Activated T-cell treated with anti-CD3 and anti-CD28 coated beads, Interleukin-2, amount 50 U/mL, for 24 hours (primary cell): ENCODE results near the gene MYCBP2.
"Not testable (repeated sequence)": the region's sequence is repeated elsewhere in the genome, so short reads cannot be mapped to it uniquely, and the experiment has no call there.

Experiments
- DNase-seq: peaks from one replicate; pipeline ENCODE4 v3.0.0-alpha.2; 2020
- H3K27ac Mint-ChIP-seq: 2 replicates; pipeline ENCODE4 v1.8.0; 2020; ENCODE audit warnings: mild to moderate bottlenecking, mixed read lengths
- H3K27me3 Mint-ChIP-seq: 2 replicates; pipeline ENCODE4 v1.8.0; 2020; ENCODE audit warnings: mixed read lengths
- H3K36me3 Mint-ChIP-seq: 2 replicates; pipeline ENCODE4 v1.8.0; 2020; ENCODE audit warnings: low read depth, mixed read lengths
- H3K4me1 Mint-ChIP-seq: 2 replicates; pipeline ENCODE4 v1.8.0; 2020; ENCODE audit warnings: low read depth, mixed read lengths
- H3K4me3 Mint-ChIP-seq: 2 replicates; pipeline ENCODE4 v1.8.0; 2020; ENCODE audit warnings: mild to moderate bottlenecking, moderate library complexity, mixed read lengths
- H3K9me3 Mint-ChIP-seq: 2 replicates; pipeline ENCODE4 v1.8.0; 2020; ENCODE audit warnings: mixed read lengths

The MYCBP2 gene

DNA sequence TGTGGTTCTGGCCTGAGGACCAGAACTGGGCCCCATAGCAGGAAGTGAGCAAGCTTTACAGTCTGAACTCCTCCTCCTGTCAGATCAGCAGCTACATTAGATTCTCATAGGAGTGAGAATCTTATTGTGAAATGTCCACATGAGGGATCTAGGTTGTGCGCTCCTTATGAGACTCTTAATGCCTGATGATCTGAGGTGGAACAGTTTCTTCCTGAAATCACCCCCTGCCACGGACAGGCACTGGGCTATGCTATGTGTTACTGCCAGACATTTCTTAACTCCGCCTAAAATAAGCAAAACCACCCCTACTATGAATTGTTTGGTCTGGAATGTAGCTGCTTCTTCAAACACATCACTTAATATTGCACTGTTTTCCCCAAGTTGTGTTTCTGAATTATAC lies 304.6 kb downstream of the MYCBP2 start:
- Mint-ChIP-seq H3K4me3 (peak overlapping the region; percentile 15), H3K4me1 (peaks cover 70% of the 10 kb centered on the region), H3K27ac (peak overlapping the region; percentile 81), H3K9me3 (no peaks in the 10 kb centered on the region), H3K27me3 (no peaks in the 10 kb centered on the region), H3K36me3 (peaks cover 76% of the 10 kb centered on the region)
- DNase-seq: no peak

- no peaks in the 10 kb centered on the region for H3K27me3 Mint-ChIP-seq
- H3K4me1 Mint-ChIP-seq: peaks cover 75% of the 10 kb centered on the region
- H3K27ac Mint-ChIP-seq: peak overlapping the region; percentile 67
- no peak for DNase-seq
- peaks cover 81% of the 10 kb centered on the region for H3K36me3 Mint-ChIP-seq
- H3K9me3 Mint-ChIP-seq: no peaks in the 10 kb centered on the region
- no peak overlapping the region for H3K4me3 Mint-ChIP-seq
These were observed 307.1 kb downstream of the MYCBP2 start for GRCh38 chr13:77019756-77020155.

GRCh38 chr13:77016888-77017623 lies 309.8 kb downstream of the MYCBP2 start:
- DNase-seq: no peak
- peaks cover 67% of the 10 kb centered on the region for H3K4me1 Mint-ChIP-seq
- no peak overlapping the region for H3K4me3 Mint-ChIP-seq
- H3K9me3 Mint-ChIP-seq: no peaks in the 10 kb centered on the region
- H3K27me3 Mint-ChIP-seq: no peaks in the 10 kb centered on the region
- H3K27ac Mint-ChIP-seq: peak overlapping the region; percentile 63
- peaks cover 91% of the 10 kb centered on the region for H3K36me3 Mint-ChIP-seq

DNA sequence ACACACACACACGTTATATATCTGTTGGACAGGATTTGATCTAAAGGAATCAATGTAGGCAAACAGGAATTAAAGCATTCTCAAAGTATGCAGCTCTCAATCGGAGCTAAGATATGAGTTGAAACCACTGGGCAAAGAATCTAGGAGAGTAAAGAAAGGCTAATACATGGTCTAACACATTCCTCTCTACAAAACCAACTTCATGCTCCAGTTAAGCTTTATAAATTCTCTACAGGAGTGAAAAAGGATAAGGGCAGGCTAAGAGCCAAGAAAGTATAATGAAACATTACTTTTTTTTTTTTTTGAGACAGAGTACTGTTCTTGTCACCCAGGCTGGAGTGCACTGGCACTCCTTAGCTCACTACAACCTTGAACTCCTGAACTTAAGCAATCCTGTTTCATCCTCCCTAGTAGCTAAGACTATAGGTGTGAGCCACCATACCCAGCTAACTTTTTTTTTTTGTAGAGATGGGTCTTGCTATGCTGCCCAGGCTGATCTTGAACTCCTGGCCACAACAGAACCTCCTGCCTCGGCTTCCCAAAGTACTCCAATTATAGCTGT lies 310.6 kb downstream of the MYCBP2 start:
- no peaks in the 10 kb centered on the region for H3K27me3 Mint-ChIP-seq
- no peaks in the 10 kb centered on the region for H3K9me3 Mint-ChIP-seq
- peaks cover 62% of the 10 kb centered on the region for H3K4me1 Mint-ChIP-seq
- no peak for DNase-seq
- H3K4me3 Mint-ChIP-seq: no peak overlapping the region
- H3K27ac Mint-ChIP-seq: peak overlapping the region; percentile 19
- peaks cover 91% of the 10 kb centered on the region for H3K36me3 Mint-ChIP-seq

GRCh38 chr13:77014906-77015685 lies 311.8 kb downstream of the MYCBP2 start:
- Mint-ChIP-seq H3K4me3 (no peak overlapping the region), H3K27ac (peak overlapping the region; percentile 63), H3K36me3 (peaks cover 95% of the 10 kb centered on the region), H3K4me1 (peaks cover 55% of the 10 kb centered on the region), H3K9me3 (no peaks in the 10 kb centered on the region), H3K27me3 (no peaks in the 10 kb centered on the region)
- no peak for DNase-seq

DNA sequence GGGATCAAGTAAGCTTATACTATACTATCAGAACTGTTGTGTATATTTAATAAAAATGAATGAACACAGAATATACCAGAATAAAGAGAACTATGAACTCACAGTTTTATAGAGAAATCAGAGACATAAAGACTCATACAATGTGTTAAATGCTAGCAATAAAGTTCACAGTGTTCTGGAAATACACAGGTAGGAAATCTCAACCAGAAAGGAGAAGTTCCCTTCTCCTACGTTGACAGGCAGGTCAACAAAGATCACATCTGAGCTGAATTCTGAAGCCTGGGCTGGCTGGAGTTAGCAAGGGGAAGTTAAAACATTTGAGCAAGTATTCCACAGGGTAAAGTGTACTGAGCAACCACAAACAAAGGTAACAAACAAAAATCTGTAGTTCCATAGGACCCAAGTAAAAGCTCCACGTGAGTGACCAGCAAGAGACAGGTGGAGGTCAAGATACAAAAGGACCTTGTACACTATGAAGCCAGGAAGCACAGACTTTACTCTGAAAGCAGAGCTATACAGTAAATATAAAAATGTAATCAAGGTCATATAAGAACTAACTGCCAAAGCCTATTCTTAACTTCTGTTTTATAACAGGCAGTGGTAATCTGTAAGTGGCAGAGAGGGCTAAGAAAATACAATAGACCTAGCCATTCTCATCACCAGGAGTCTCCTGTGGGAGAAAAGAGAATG lies 312.9 kb downstream of the MYCBP2 start:
- no peak overlapping the region for H3K4me3 Mint-ChIP-seq
- H3K27ac Mint-ChIP-seq: peak overlapping the region; percentile 69
- H3K4me1 Mint-ChIP-seq: peaks cover 56% of the 10 kb centered on the region
- no peaks in the 10 kb centered on the region for H3K9me3 Mint-ChIP-seq
- peaks cover 96% of the 10 kb centered on the region for H3K36me3 Mint-ChIP-seq
- H3K27me3 Mint-ChIP-seq: no peaks in the 10 kb centered on the region
- DNase-seq: no peak

DNA sequence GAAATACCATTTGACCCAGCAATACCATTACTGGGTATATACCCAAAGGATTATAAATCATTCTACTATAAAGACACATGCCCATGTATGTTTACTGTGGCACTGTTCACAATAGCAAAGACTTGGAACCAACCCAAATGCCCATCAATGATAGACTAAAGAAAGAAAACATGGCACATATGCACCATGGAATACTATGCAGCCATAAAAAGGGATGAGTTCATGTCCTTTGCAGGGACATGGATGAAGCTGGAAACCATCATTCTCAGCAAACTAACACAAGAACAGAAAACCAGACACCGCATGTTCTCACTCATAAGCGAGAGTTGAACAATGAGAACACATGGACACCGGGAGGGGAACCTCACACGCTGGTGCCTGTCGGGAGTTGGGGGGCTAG lies 317.2 kb downstream of the MYCBP2 start:
- H3K4me3 Mint-ChIP-seq, DNase-seq, H3K9me3 Mint-ChIP-seq, H3K27me3 Mint-ChIP-seq: not testable (repeated sequence)
- Mint-ChIP-seq H3K4me1 (peaks cover 55% of the 10 kb centered on the region), H3K27ac (peak overlapping the region; percentile 80), H3K36me3 (peaks cover 83% of the 10 kb centered on the region)

- Mint-ChIP-seq H3K27me3 (no peaks in the 10 kb centered on the region), H3K36me3 (peaks cover 83% of the 10 kb centered on the region), H3K9me3 (no peaks in the 10 kb centered on the region), H3K4me3 (no peak overlapping the region), H3K27ac (peak overlapping the region; percentile 80), H3K4me1 (peaks cover 54% of the 10 kb centered on the region)
- no peak for DNase-seq
These were observed 317.9 kb downstream of the MYCBP2 start for GRCh38 chr13:77009011-77009410.

- not testable (repeated sequence) for H3K9me3 Mint-ChIP-seq, DNase-seq, H3K4me3 Mint-ChIP-seq, H3K27me3 Mint-ChIP-seq
- Mint-ChIP-seq H3K27ac (peak overlapping the region; percentile 80), H3K4me1 (peaks cover 50% of the 10 kb centered on the region), H3K36me3 (peaks cover 82% of the 10 kb centered on the region)
These were observed 318.6 kb downstream of the MYCBP2 start for GRCh38 chr13:77008337-77008736.

GRCh38 chr13:77002590-77003190 lies 324.2 kb downstream of the MYCBP2 start:
- no peak for DNase-seq
- Mint-ChIP-seq H3K36me3 (peaks cover 72% of the 10 kb centered on the region), H3K27ac (peak overlapping the region; percentile 61), H3K4me3 (no peak overlapping the region), H3K4me1 (peaks cover 49% of the 10 kb centered on the region), H3K9me3 (no peaks in the 10 kb centered on the region), H3K27me3 (no peaks in the 10 kb centered on the region)

GRCh38 chr13:77001963-77002587 lies 324.8 kb downstream of the MYCBP2 start:
- H3K27ac Mint-ChIP-seq: peak overlapping the region; percentile 85
- no peaks in the 10 kb centered on the region for H3K9me3 Mint-ChIP-seq
- no peaks in the 10 kb centered on the region for H3K27me3 Mint-ChIP-seq
- no peak overlapping the region for H3K4me3 Mint-ChIP-seq
- peaks cover 44% of the 10 kb centered on the region for H3K4me1 Mint-ChIP-seq
- H3K36me3 Mint-ChIP-seq: peaks cover 72% of the 10 kb centered on the region
- no peak for DNase-seq

- Mint-ChIP-seq H3K4me3 (no peak overlapping the region), H3K9me3 (no peaks in the 10 kb centered on the region), H3K36me3 (peaks cover 74% of the 10 kb centered on the region), H3K4me1 (peaks cover 44% of the 10 kb centered on the region), H3K27me3 (no peaks in the 10 kb centered on the region), H3K27ac (peak overlapping the region; percentile 85)
- no peak for DNase-seq
These were observed 325.4 kb downstream of the MYCBP2 start for GRCh38 chr13:77001540-77001939.

- DNase-seq: no peak
- Mint-ChIP-seq H3K27me3 (no peaks in the 10 kb centered on the region), H3K4me3 (no peak overlapping the region), H3K4me1 (peaks cover 42% of the 10 kb centered on the region), H3K27ac (peak overlapping the region; percentile 39), H3K9me3 (no peaks in the 10 kb centered on the region), H3K36me3 (peaks cover 81% of the 10 kb centered on the region)
These were observed 326.4 kb downstream of the MYCBP2 start for GRCh38 chr13:77000475-77000874.
